Breast epithelium (tissue), 4 donors: ENCODE data around the gene P2RX6. TPM values are rescaled to one million over a fixed set of nuclear protein-coding genes. Genes with fewer than 3 reads are reported as not detected.
A peak's percentile ranks its signal among the peaks of the same experiment; 100 is the strongest.

Experiments
- DNase-seq, 2 donors: peaks; one replicate each; pipeline ENCODE4 v3.0.0-alpha.2; 2019; ENCODE audit warnings: low spot score in 2 of 2
- H3K27ac ChIP-seq, 2 donors: fragments of 200-600 bp; sonication (generic) in 1 of 2; one replicate each; pipeline ENCODE4 v1.5.1; 2016 to 2019; ENCODE audit warnings: mild to moderate bottlenecking in 1 of 2
- H3K27me3 ChIP-seq, 2 donors: fragments of 200-600 bp; sonication (generic) in 1 of 2; one replicate each; pipeline versions ENCODE4 v1.5.1 to v1.6.0; 2017 to 2019; ENCODE audit warnings: control low read depth in 1 of 2, mild to moderate bottlenecking in 1 of 2
- H3K36me3 ChIP-seq: fragments of 200-600 bp; one replicate; pipeline ENCODE4 v1.5.1; 2019
- H3K4me1 ChIP-seq, 2 donors: fragments of 200-600 bp; sonication (generic); one replicate each; pipeline ENCODE4 v1.5.1; 2016 to 2019; ENCODE audit warnings: control low read depth in 1 of 2
- H3K4me3 ChIP-seq, 3 donors: fragments of 200-600 bp; sonication (generic); 1 replicate in 2 of 3; 2 replicates in 1 of 3; pipeline ENCODE4 v1.5.1; 2016 to 2019; ENCODE audit warnings: mild to moderate bottlenecking in 3 of 3, moderate library complexity in 2 of 3
- H3K9me3 ChIP-seq, 2 donors: fragments of 200-600 bp; sonication (generic) in 1 of 2; one replicate each; pipeline ENCODE4 v1.5.1; 2016 to 2019; ENCODE audit warnings: control low read depth in 1 of 2
- POLR2A ChIP-seq: fragments of 450-650 bp; IDR thresholded peaks from one replicate; pipeline ENCODE4 v1.6.1; 2016; ENCODE audit warnings: antibody characterized with exemption, mild to moderate bottlenecking, moderate library complexity
- POLR2AphosphoS5 ChIP-seq, 3 donors: sonication (generic); formaldehyde crosslinking; IDR thresholded peaks; one replicate each; pipeline ENCODE4 v1.6.1; 2017; ENCODE audit warnings: antibody characterized with exemption in 3 of 3
- intact Hi-C: fragments of 100-400 bp; cut with DNase I; formaldehyde crosslinking; loops from one replicate; pipeline ENCODE4 v1.15.1; 2023; ENCODE audit warnings: low total_unique reads
- total RNA-seq, 3 donors: library from RNA; depleted of rRNA; stranded (reverse); fragments of >200 nt; gene quantifications; one replicate each; pipeline ENCODE4 v1.1.0, GENCODE V29; 2016
- TF ChIP-seq, protein P1 (sequence below), 3 donors: fragments of 450-650 bp; IDR thresholded peaks; one replicate each; pipeline ENCODE4 v1.5.1; 2016 to 2017; ENCODE audit warnings: antibody characterized with exemption in 3 of 3, mild to moderate bottlenecking in 3 of 3, moderate library complexity in 3 of 3

The P2RX6 gene
- total RNA-seq, 3 donors from 2014 or later, result 1.6 TPM; not detected in 2

DNA sequence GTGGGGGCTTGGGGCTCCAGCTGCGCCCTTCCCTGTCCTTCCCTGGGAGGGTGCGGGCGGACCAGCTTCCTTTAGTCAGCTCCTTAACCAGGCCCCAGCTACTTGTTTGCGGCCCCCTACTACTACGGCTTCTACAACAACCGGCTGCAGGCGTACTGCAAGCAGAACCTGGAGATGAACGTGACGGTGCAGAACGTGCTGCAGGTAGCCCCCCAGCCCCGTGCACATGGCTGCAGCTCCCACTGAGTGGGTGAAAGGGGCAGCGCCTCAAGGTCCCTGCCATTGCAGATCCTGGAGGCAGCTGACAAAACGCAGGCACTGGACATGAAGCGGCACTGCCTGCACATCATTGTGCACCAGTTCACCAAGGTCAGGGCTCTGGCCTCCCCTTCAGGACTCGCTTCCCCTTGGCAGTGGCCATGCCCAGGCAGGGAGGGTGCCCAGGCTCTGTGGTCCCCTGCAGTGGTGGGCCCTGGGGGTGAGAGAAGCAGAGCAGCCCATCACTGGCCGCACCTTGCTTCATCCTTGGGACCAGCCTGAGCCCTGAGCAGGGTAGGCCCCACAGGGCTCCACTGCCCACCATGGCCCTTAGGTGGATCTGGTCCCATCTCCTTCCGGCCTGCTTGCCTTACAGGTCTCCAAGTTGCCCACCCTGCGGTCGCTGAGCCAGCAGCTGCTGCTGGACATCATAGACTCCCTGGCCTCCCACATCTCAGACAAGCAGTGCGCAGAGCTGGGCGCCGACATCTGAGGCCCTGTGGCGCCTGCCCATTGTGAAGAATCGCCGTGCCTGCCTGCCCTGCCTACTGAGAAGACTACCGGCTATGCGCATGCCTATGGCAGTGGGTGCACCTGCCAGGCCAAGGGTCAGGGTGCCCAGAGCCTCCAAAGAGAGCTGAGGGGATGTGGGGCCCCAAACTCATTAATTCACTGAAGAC is 18.1 kb upstream of the P2RX6 start:
- DNase-seq, result no peak
- TF ChIP-seq, protein P1, sequence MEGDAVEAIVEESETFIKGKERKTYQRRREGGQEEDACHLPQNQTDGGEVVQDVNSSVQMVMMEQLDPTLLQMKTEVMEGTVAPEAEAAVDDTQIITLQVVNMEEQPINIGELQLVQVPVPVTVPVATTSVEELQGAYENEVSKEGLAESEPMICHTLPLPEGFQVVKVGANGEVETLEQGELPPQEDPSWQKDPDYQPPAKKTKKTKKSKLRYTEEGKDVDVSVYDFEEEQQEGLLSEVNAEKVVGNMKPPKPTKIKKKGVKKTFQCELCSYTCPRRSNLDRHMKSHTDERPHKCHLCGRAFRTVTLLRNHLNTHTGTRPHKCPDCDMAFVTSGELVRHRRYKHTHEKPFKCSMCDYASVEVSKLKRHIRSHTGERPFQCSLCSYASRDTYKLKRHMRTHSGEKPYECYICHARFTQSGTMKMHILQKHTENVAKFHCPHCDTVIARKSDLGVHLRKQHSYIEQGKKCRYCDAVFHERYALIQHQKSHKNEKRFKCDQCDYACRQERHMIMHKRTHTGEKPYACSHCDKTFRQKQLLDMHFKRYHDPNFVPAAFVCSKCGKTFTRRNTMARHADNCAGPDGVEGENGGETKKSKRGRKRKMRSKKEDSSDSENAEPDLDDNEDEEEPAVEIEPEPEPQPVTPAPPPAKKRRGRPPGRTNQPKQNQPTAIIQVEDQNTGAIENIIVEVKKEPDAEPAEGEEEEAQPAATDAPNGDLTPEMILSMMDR (IDR thresholded peaks at IDR 0.05), result no peak
- no peak for TF ChIP-seq POLR2A
- TF ChIP-seq POLR2AphosphoS5 (IDR thresholded peaks at IDR 0.05), result no peak
- intact Hi-C loops, result no loop called here
- Histone ChIP-seq H3K9me3 (no peaks in the 10 kb centered on the region), H3K36me3 (no peaks in the 10 kb centered on the region), H3K4me1 (peaks cover 4 to 14% of the 10 kb centered on the region in 2 donors), H3K4me3 (no peak overlapping the region), H3K27ac (peak overlapping the region in 1 of 2 donors; percentile 12), H3K27me3 (no peaks in the 10 kb centered on the region)

DNA sequence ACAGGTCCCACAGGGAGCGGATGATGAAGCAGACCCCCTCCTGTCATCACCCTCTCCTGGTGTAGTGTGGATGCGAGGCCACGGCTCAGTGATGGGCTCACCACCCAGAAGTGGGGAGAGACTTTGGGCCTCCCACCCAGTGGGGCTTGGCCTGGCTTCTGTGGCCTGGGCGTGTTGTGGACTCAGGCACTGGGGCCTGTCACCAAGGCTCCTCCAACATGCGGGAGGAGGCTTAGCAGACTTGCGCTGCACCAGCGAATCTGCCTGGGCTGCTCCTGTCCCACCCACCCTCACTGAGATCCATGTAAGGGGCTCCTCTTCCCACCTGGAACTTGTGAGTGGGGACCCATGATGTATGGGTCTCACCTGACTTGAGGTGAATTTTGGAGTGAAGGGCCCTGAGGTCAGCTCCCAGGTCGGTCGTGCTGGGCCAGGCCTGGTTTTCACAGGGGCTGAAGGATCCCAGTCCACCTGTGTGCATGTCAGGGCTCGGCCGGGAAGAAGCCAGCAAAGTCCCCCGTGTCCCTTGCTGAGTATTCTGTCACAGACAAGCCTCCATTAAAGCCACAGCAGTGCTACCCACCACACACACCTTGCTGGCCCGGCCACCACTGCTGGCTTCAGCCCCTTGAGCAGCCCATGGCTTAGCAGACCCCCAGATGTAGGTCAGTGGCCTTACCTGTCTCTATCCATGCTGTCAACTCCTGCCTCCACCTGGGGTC is 17.3 kb upstream of the P2RX6 start:
- Histone ChIP-seq H3K4me3 (no peak overlapping the region), H3K36me3 (no peaks in the 10 kb centered on the region), H3K27ac (peak overlapping the region in 1 of 2 donors; percentile 12), H3K4me1 (peaks cover 4 to 14% of the 10 kb centered on the region in 2 donors), H3K9me3 (no peaks in the 10 kb centered on the region), H3K27me3 (no peaks in the 10 kb centered on the region)
- TF ChIP-seq, protein P1 (IDR thresholded peaks at IDR 0.05), result no peak
- TF ChIP-seq POLR2AphosphoS5 (IDR thresholded peaks at IDR 0.05) (no peak), POLR2A (no peak)
- intact Hi-C loops, result no loop called here
- DNase-seq, result no peak

DNA sequence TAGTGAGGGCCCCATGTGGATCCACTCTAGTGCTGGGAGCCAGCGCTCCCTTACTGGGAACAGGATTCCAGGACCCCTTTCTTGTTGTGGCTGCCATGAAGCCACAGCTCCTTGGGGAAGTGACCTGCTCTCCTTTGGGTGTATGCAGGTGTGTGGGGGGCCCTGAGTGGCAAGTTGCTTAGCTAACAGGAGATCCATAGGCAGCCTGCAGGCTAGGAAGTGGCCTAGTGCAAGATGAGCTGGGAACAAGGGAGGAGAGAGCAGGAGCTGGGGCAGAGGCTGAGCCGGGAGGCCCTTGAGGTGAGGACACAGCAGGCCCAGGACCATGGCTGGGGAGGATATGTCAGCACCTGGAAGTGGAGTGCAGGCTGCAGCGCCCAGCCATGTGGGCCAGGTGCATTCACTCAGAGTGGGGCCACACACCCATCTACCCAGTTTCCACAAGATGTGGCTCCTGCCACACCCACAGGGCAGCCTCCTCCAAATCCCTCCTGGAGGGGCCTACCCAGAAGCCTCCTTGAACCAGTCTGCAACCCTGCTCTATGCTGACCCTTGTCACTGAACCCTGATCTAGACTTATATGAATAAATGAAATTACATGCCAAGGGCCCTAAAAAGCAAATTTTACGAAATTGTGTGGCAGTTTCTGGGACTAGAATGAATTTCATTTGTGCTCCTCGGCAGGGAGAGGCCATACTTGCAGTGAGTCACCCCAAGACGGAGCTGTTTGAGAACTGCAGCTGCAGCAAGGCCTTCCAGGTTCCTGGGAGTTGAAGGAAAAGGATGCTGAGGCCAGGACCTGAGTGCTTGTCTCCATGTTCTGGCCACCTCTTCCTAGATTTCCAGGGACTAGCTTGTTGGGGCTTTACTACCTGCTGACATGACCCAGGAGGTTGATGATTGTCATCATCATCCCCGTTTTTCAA is 16.3 kb upstream of the P2RX6 start:
- H3K27me3 ChIP-seq, result no peaks in the 10 kb centered on the region
- no peaks in the 10 kb centered on the region for H3K9me3 ChIP-seq
- TF ChIP-seq, protein P1 (IDR thresholded peaks at IDR 0.05), result no peak
- TF ChIP-seq POLR2AphosphoS5 (IDR thresholded peaks at IDR 0.05) (no peak), POLR2A (no peak)
- no peak overlapping the region for H3K4me3 ChIP-seq
- H3K36me3 ChIP-seq, result no peaks in the 10 kb centered on the region
- H3K4me1 ChIP-seq, result peaks cover 4 to 18% of the 10 kb centered on the region in 2 donors
- intact Hi-C loops, result no loop called here
- no peak for DNase-seq
- no peak overlapping the region for H3K27ac ChIP-seq

DNA sequence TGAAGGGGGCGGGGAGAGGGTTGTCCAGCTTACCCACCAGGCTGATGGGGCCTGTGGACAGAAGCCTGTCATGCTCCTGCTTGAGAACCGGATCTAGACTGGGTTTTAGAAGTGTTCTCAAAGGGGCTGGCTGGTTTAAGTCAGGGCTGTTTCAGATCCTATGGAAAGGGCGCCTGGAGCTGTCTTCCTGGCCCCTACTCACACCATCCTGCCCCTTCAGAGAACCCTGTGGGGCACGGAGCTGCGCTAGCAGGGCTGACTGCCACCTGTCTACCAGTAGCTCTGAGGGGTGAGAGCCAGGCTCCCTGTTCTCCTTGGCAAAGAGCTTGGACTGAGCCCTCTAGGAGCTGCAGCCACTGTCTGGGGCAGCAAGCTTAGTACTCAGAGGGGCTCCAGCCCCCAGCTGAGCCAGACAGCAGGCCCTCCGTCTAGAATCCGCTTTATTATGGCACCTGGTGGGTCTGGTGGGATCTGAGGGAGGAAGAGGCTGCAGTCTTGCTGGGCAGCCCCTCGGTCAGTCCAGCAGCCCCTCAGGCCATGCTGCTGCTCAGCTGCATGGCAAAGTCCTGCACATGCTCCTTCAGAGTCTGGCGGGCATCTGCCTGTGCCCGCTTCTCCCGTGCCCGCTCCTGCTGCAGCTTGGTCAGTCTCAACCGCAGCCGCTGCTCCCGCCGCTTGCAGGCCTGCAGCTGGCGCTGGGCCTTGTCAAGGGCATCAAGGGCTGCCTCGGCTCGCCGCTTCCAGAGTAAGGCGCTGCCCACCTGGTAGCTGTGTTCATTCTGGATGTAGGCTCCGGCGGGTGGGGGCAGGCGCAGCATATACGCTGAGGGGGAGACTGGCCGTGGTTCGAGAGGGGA is 15.4 kb upstream of the P2RX6 start:
- DNase-seq, result no peak
- TF ChIP-seq POLR2A (no peak), POLR2AphosphoS5 (IDR thresholded peaks at IDR 0.05) (no peak)
- TF ChIP-seq, protein P1 (IDR thresholded peaks at IDR 0.05), result no peak
- Histone ChIP-seq H3K4me3 (peak overlapping the region in 2 of 3 donors; percentile 74 to 85), H3K9me3 (no peaks in the 10 kb centered on the region), H3K36me3 (no peaks in the 10 kb centered on the region), H3K4me1 (peaks cover 4 to 22% of the 10 kb centered on the region in 2 donors), H3K27me3 (no peaks in the 10 kb centered on the region), H3K27ac (peak overlapping the region; percentile 8 to 99)
- intact Hi-C loops, result no loop called here
